ENCODE results near the gene TTC39A.
"Not testable (repeated sequence)": the region's sequence is repeated elsewhere in the genome, so short reads cannot be mapped to it uniquely, and the experiment has no call there.

The TTC39A gene

GRCh38 chr1:51336711-51337110, 6.3 kb upstream of the TTC39A start:
- DNase-seq (ENCODE audit: low spot score): no peak

- no peak for DNase-seq (ENCODE audit: low spot score)
Observed at GRCh38 chr1:51336004-51336403, 5.6 kb upstream of the TTC39A start.

GRCh38 chr1:51331206-51332100, 1.1 kb upstream of the TTC39A start:
- no peak for DNase-seq (ENCODE audit: low spot score)

GRCh38 chr1:51329443-51330325, 678 bp downstream of the TTC39A start:
- DNase-seq (ENCODE audit: low spot score): no peak

- DNase-seq (ENCODE audit: low spot score): no peak
Observed at GRCh38 chr1:51328926-51329325, 1.4 kb downstream of the TTC39A start.

GRCh38 chr1:51328279-51328678, 2.1 kb downstream of the TTC39A start:
- DNase-seq (ENCODE audit: low spot score): no peak

- no peak for DNase-seq (ENCODE audit: low spot score)
Observed at GRCh38 chr1:51327386-51327785, 3.0 kb downstream of the TTC39A start.

- DNase-seq (ENCODE audit: low spot score): no peak
Observed at GRCh38 chr1:51326839-51327238, 3.5 kb downstream of the TTC39A start.

GRCh38 chr1:51325878-51326755, 4.2 kb downstream of the TTC39A start:
- DNase-seq (ENCODE audit: low spot score): no peak

- DNase-seq (ENCODE audit: low spot score): no peak
Observed at GRCh38 chr1:51325391-51325790, 5.0 kb downstream of the TTC39A start.

GRCh38 chr1:51325011-51325385, 5.4 kb downstream of the TTC39A start:
- not testable (repeated sequence) for DNase-seq (ENCODE audit: low spot score)

- no peak for DNase-seq (ENCODE audit: low spot score)
Observed at GRCh38 chr1:51324251-51325010, 5.9 kb downstream of the TTC39A start.

GRCh38 chr1:51323778-51324177, 6.6 kb downstream of the TTC39A start:
- DNase-seq (ENCODE audit: low spot score): no peak

GRCh38 chr1:51322417-51323101, 7.8 kb downstream of the TTC39A start:
- DNase-seq (ENCODE audit: low spot score): no peak

GRCh38 chr1:51321924-51322280, 8.5 kb downstream of the TTC39A start:
- no peak for DNase-seq (ENCODE audit: low spot score)

GRCh38 chr1:51320967-51321923, 9.1 kb downstream of the TTC39A start:
- DNase-seq (ENCODE audit: low spot score): no peak

GRCh38 chr1:51317798-51318197, 12.6 kb downstream of the TTC39A start:
- DNase-seq (ENCODE audit: low spot score): no peak

GRCh38 chr1:51316846-51317120, 13.6 kb downstream of the TTC39A start:
- no peak for DNase-seq (ENCODE audit: low spot score)

- no peak for DNase-seq (ENCODE audit: low spot score)
Observed at GRCh38 chr1:51316113-51316845, 14.1 kb downstream of the TTC39A start.

All from CD4-positive, alpha-beta T cell treated with Interleukin-2 at 100 ng/mL for 4 hours (primary cell).